Lung (tissue), 16 donors: ENCODE data around the gene RAE1. TPM values are rescaled to one million over a fixed set of nuclear protein-coding genes. Genes with fewer than 3 reads are reported as not detected.
A peak's percentile ranks its signal among the peaks of the same experiment; 100 is the strongest.

Experiments
- ATAC-seq: fragments of 200-7000 bp; cut with Tn5 transposase; one replicate; pipeline ENCODE4 v1.9.1; 2020; ENCODE audit warnings: moderate number of reproducible peaks; ENCODE audit not compliant: insufficient read depth, low FRiP score
- DNase-seq, 3 donors: peaks; one replicate each; pipeline ENCODE4 v3.0.0-alpha.2; 2013 to 2017
- H3K27ac ChIP-seq, 2 donors: one replicate each; pipeline ENCODE4 v1.5.1; 2013; ENCODE audit warnings: mild to moderate bottlenecking in 2 of 2, moderate library complexity in 2 of 2, control low read depth in 1 of 2, inconsistent platforms in 1 of 2, low read depth in 1 of 2, low read length in 1 of 2
- H3K27me3 ChIP-seq, 3 donors: one replicate each; pipeline ENCODE4 v1.5.1; 2013; ENCODE audit warnings: low read length in 2 of 3; ENCODE audit not compliant: control insufficient read depth in 3 of 3, insufficient read depth in 3 of 3
- H3K36me3 ChIP-seq, 4 donors: one replicate each; pipeline ENCODE4 v1.5.1; 2013; ENCODE audit warnings: low read length in 4 of 4, mild to moderate bottlenecking in 1 of 4, moderate library complexity in 1 of 4; ENCODE audit not compliant: control insufficient read depth in 4 of 4, insufficient read depth in 4 of 4
- H3K4me1 ChIP-seq, 5 donors: one replicate each; pipeline ENCODE4 v1.5.1; 2013; ENCODE audit warnings: low read length in 5 of 5, mild to moderate bottlenecking in 2 of 5, moderate library complexity in 1 of 5; ENCODE audit not compliant: control insufficient read depth in 5 of 5, insufficient read depth in 5 of 5
- H3K4me3 ChIP-seq: one replicate; pipeline ENCODE4 v1.5.1; 2013; ENCODE audit warnings: mild to moderate bottlenecking, control low read depth, moderate library complexity
- H3K9ac ChIP-seq, 2 donors: one replicate each; pipeline ENCODE4 v1.5.1; 2013; ENCODE audit warnings: low read length in 2 of 2, control low read depth in 1 of 2; ENCODE audit not compliant: insufficient read depth in 1 of 2
- H3K9me3 ChIP-seq, 4 donors: one replicate each; pipeline ENCODE4 v1.5.1; 2013; ENCODE audit warnings: low read length in 3 of 4, mild to moderate bottlenecking in 1 of 4, moderate library complexity in 1 of 4; ENCODE audit not compliant: control insufficient read depth in 4 of 4, insufficient read depth in 3 of 4
- CTCF ChIP-seq: IDR thresholded peaks from 2 replicates; pipeline ENCODE4 v1.5.1; 2012; ENCODE audit warnings: mild to moderate bottlenecking; ENCODE audit errors: control extremely low read depth, extremely low read depth
- WGBS, 2 donors: extraction: QIAGEN DNeasy Blood & Tissue Kit; methylation state at CpG; one replicate each; pipeline ENCODE4 v1.1.7; 2013; 5-methylcytosine and 5-hydroxymethylcytosine counted together
- long read RNA-seq, 5 donors: transcript quantifications; one replicate each; lab custom pipeline, GENCODE V29; 2026
- polyA plus RNA-seq, 2 donors: library from polyadenylated mRNA; stranded (reverse); fragments of 200-250 nt; gene quantifications; one replicate each; pipeline ENCODE4 v1.2.1, GENCODE V29; 2013
- total RNA-seq, 2 donors: library from RNA; depleted of rRNA in 1 of 2; stranded (reverse); fragments of >200 nt in 1 of 2; gene quantifications; one replicate each; pipeline ENCODE4 v1.2.1, GENCODE V29; 2014 to 2021
- donor health status: control.
- donor health status: control.
- donor health status: Bipolar disorder and iron deficiency.
- donor health status: healthy.
- donor health status: DM: yes; HTN: yes; CAD: no.

RAE1 gene
- total RNA-seq (10 to 100 TPM; 20.3 to 31.0 TPM), polyA plus RNA-seq (10 to 100 TPM in 1 of 2 donors, 1 to 10 TPM in 1; 9.7 to 21.1 TPM)
- long read RNA-seq, donor 1, transcript RAE1-203 (12 exons, 2,639 nt) = major isoform, 27 of 40 reads
- long read RNA-seq, donor 1, partial matches to known transcripts = 11 of 40 reads
- long read RNA-seq, donor 1, other reads (novel, unspliced or antisense) = 0 of 40 reads
- long read RNA-seq, donor 2, transcript RAE1-203 (12 exons, 2,639 nt) = major isoform, 6 of 13 reads
- long read RNA-seq, donor 2, partial matches to known transcripts = 6 of 13 reads
- long read RNA-seq, donor 2, other reads (novel, unspliced or antisense) = 0 of 13 reads
- long read RNA-seq, donor 3, transcript RAE1-203 (12 exons, 2,639 nt) = major isoform, 12 of 27 reads
- long read RNA-seq, donor 3, partial matches to known transcripts = 13 of 27 reads
- long read RNA-seq, donor 3, other reads (novel, unspliced or antisense) = 0 of 27 reads
- long read RNA-seq, donor 4, transcript RAE1-203 (12 exons, 2,639 nt) = major isoform, 7 of 14 reads
- long read RNA-seq, donor 4, partial matches to known transcripts = 5 of 14 reads
- long read RNA-seq, donor 4, other reads (novel, unspliced or antisense) = 0 of 14 reads
- long read RNA-seq, donor 5, transcript RAE1-203 (12 exons, 2,639 nt) = major isoform, 22 of 24 reads
- long read RNA-seq, donor 5, partial matches to known transcripts = 0 of 24 reads
- long read RNA-seq, donor 5, other reads (novel, unspliced or antisense) = 0 of 24 reads

GRCh38 chr20:57351042-57351783 is at the start of gene RAE1:
Gene RAE1, plus strand, starts transcription at chr20:57351255. Its CDS starts 2,784 bp downstream, at chr20:57354039.
- Histone ChIP-seq H3K4me1 (peaks cover 0 to 9% (median 3%) of the 10 kb centered on the region in 5 donors), H3K9ac (peak within 1 kb of the TSS; percentile 59 to 76), H3K36me3 (peaks cover 5 to 20% (median 14%) of the 10 kb centered on the region in 4 donors), H3K27me3 (no peaks in the 10 kb centered on the region), H3K4me3 (peak within 1 kb of the TSS; percentile 95), H3K9me3 (no peaks in the 10 kb centered on the region), H3K27ac (peak within 1 kb of the TSS; percentile 86 to 93)
- ATAC-seq (peak; percentile 90), DNase-seq (peak; percentile 93 to 97 (median 97))
- no peak for TF ChIP-seq CTCF
- WGBS, 2 donors = 0% methylated on average over 64 of the region's 64 CpGs

GRCh38 chr20:57306747-57307146 is 44.3 kb upstream of the RAE1 start:
- Histone ChIP-seq H3K27me3 (no peaks in the 10 kb centered on the region), H3K9me3 (no peaks in the 10 kb centered on the region), H3K27ac (no peak overlapping the region), H3K4me1 (no peaks in the 10 kb centered on the region), H3K9ac (no peak overlapping the region), H3K4me3 (no peak overlapping the region), H3K36me3 (no peaks in the 10 kb centered on the region)
- 77 to 89% methylated on average over 5 of the region's 5 CpGs for WGBS, 2 donors
- ATAC-seq (no peak), DNase-seq (no peak)
- no peak for TF ChIP-seq CTCF

- WGBS, 2 donors = 65 to 75% methylated on average over 13 of the region's 13 CpGs
- Histone ChIP-seq H3K4me1 (no peaks in the 10 kb centered on the region), H3K36me3 (no peaks in the 10 kb centered on the region), H3K27me3 (no peaks in the 10 kb centered on the region), H3K9me3 (no peaks in the 10 kb centered on the region), H3K4me3 (no peak overlapping the region), H3K27ac (no peak overlapping the region), H3K9ac (no peak overlapping the region)
- DNase-seq (no peak), ATAC-seq (no peak)
- TF ChIP-seq CTCF = no peak
Observed at GRCh38 chr20:57308451-57309271, 42.4 kb upstream of the RAE1 start.
